ENCODE results near the gene VPS37C.

VPS37C gene

DNA sequence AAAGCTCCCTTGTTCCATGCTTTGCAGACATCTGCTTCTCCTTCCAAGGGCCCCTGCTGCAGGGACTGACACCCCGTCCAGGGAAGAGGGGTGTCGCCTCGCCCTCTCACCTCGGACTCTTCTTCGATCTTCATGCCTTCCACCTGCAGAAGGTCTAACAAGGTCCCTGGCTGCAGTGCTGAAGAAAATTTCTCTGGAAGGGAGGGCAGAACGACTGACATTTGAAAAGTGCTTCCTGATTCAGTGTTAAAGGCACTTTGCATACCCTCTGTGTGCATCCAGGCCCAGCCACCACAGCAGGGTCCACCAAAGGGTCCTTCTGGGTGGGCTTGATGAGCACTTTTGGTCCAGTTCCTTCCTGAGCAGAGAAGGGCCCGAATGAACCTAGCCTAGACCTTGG lies 28.1 kb downstream of the VPS37C start:
- no peak for DNase-seq (ENCODE audit: low read depth, low spot score)

GRCh38 chr11:61132646-61133045 lies 28.6 kb downstream of the VPS37C start:
- DNase-seq (ENCODE audit: low read depth, low spot score) = no peak

DNA sequence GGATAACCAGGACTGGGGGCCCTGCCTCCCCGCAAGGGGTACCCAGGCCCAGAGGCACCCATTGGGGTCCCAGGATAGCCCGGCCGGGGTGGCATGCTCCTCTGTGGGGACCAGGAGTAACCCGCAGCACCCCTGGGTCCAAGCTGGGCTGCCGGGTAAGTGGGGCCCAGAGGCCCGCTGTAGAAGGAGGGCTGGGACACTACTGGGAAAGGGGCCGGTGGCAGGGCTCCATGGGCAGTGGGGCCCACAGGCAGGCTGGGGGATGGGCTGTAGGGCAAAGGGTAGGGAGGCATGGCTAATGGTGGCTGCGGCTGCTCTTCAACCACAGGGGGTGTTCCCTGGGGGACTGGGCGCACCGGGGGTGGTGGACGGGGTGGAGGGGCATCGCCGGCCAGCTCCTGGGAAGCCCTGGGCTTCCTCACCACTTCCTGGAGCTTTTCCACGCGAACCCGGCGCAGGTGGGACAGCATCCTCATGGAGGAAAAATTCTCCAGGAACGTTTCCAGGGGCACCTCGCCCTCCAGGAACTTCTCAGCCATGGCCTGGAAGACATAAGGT lies 29.1 kb downstream of the VPS37C start:
- no peak for DNase-seq (ENCODE audit: low read depth, low spot score)

DNA sequence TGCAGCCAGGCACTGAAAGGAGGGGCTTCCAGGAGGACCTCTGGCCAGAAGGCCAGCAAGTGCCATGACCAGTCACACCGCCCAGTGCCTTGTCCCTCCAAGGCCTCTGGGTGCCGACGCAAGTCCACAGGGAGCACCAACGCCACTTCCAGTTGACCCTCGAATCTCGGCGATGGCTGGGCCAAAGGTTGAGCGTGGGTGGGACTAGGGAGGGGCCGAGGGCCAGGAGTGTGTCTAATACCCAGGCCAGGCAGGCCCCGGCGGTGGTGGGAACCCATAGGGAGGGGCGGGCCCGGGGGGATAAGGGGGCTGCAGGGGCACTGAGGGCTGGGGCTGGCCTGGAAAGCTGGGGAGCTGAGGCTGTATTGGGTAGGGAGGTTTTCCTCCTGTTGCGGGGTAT lies 29.6 kb downstream of the VPS37C start:
- DNase-seq (ENCODE audit: low read depth, low spot score) = no peak

DNA sequence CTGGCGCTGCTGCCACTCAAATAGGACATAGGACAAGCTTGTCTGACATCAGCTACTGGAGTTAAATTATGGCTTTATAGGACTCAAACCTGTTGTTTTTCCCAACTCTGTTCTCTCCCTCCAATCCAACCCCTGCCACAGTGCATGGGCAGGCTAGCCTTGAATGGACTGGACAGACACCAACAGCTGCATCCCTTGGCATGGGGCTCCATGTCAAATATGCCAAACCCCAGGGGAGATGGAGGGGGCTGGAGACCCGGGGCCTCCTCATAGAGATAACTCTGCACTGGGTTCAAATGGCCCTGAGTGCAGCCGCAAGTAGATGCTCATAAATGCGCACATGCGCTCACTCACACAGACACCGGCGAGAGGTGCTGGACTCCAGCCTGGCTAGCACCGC lies 30.0 kb downstream of the VPS37C start:
- DNase-seq (ENCODE audit: low read depth, low spot score) = no peak

- DNase-seq (ENCODE audit: low read depth, low spot score) = peak; percentile 96
These were observed 31.3 kb downstream of the VPS37C start for GRCh38 chr11:61129639-61130523.

DNA sequence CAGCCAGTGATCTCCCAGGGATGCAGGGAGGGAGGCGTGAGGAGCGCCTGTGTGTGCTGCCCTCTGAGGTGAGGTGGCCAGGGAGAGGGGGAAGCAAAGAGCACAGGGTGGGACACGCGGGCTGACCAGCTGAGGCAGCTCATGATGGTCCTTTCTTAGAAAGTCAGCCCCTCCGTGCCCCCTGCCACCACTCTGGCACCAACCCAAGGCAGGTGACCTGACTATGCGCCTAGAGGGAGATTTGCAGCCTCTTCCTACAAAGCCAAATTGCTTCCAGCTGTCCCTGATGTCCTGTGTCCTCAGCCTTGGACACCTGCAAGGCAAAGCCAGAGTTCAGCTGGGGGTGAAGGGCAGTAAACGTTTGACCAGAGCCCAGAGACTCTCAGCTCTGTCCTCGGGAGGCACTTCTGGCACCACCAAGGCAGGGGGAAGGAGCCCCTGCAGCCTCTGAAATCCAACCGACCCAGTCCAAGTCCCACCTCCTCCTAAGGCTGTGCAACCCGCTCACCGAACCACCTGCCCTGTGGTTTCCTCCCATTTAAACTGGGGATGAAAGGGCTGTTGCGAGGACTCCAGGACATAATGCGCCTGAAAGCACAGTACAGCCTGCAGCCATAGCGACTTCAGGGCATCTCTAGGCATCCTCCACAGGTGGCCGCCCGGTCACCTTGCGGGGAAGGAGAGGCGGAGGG lies 32.1 kb downstream of the VPS37C start:
- no peak for DNase-seq (ENCODE audit: low read depth, low spot score)

- DNase-seq (ENCODE audit: low read depth, low spot score) = no peak
These were observed 33.2 kb downstream of the VPS37C start for GRCh38 chr11:61127991-61128390.

GRCh38 chr11:61126256-61126655 lies 35.0 kb downstream of the VPS37C start:
- peak; percentile 37 for DNase-seq (ENCODE audit: low read depth, low spot score)

DNA sequence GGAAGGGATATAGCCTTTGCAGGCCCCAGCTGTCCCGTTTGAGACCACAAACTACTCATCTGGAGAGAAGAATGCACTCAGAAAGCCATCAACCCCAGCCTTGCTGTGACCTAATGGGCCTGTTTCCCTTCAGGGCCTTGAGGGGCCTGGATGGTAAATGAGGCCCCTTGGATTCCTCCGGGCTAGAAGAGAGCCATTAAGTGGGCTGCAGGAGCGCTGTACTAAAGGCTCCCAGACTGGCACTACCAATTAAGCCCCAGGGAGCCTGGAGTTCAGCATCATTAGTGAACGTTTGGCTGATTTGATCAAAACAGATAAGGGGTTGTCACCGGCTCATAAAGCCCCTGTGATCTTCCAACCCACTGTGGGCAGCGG lies 35.9 kb downstream of the VPS37C start:
- DNase-seq (ENCODE audit: low read depth, low spot score) = no peak

GRCh38 chr11:61124574-61125309 lies 36.5 kb downstream of the VPS37C start:
- DNase-seq (ENCODE audit: low read depth, low spot score) = no peak

DNA sequence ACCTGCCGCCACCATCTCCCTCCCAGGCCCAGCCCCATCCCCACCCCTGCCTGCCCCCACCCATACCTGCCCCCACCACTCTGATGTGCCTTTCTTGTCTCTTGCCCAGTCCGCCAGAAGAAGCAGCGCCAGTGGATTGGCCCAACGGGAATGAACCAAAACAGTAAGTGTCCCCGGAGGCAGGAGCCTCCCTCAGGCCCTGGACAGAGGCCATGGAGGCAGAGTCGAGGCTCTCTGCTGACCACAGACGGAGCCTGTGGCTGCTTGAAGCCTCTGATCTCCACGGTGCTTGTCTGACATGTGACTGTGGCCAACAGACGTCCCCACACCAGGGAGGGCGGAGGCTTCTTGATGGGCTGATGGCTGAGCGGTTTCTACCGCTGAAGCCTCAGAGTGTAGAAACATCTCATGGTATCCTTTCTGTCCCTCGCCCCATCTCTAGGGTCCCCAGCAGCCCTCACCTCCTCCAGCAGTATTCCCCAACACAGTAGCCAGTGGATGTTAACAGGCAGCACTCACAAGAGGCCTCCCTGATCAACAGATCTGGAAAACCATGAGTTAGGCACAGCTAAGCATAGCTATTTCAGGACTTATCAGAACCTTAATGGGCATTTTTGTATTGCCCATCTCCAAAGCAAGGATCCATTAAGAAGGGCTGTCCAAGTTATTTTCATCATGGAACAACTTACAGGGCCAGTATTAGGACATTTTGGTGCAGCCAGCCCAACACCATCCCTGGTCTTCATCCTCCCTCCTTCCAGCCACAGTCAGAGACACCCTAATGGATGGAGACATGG lies 37.3 kb downstream of the VPS37C start:
- DNase-seq (ENCODE audit: low read depth, low spot score) = no peak

- no peak for DNase-seq (ENCODE audit: low read depth, low spot score)
These were observed 38.5 kb downstream of the VPS37C start for GRCh38 chr11:61122761-61123160.

DNA sequence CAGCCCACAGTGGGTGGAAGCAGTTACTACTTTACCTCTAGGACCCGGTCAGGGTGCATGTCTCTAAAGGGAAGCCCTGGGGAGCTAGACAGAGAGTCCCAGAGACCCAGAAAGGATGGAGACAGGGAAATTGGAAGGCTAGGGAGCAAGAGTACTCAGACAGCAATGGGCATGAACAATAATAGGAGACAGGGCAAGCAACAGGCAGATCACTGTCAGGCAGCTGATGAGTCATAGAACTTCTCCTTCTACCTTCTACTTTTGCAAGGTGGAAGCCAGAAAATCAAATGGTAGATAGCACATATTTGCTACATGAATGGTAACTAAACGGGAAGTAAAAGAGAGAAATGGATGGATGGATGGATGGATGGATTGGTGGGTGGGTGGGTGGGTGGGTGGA lies 39.3 kb downstream of the VPS37C start:
- DNase-seq (ENCODE audit: low read depth, low spot score) = no peak

DNA sequence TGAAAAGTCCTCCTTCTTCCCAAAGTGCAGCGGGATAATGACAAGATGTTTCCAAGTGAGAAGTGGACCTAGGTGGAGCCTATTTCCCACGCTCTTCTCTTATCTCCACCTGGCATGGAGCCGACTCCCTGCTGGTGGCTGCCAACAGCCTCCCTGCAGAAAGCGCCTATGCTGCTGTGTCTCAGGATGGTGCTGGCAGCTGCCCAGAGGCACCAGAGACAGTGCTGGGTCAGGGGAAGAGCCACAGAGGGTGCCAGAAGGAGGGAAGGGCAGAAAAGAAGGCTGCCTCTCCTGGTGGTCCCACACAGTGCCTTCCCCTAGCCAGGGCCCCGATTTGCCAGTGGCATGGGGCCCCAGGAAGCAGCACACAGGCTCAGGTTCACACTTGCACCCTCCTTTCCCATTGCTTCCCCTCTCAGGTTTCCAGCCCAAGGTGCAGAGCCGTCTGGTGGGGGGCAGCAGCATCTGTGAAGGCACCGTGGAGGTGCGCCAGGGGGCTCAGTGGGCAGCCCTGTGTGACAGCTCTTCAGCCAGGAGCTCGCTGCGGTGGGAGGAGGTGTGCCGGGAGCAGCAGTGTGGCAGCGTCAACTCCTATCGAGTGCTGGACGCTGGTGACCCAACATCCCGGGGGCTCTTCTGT lies 39.9 kb downstream of the VPS37C start:
- peak; percentile 20 for DNase-seq (ENCODE audit: low read depth, low spot score)

DNA sequence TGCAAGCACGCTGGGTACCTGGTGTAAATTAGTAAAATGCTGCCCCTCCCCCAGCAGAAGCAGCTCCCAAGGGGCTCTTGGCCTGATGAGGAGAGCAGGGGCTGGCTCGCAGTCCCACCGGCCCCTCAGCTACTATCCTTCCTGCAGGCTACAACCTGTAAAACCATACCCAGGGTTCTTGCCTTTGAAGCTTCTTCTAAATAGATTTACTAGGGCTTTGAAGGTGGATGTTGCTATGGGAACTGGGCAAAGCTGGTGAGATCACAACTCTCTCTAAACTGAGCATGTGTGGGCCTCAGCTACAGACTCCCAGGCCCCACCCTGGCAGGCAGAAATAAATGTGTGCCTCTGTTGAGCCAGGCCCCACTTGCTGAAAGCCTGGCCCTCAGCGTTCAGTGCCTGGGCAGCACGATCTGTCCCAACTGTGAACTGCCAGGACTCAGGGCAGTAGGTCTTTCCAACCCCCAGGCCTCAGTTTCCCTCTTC lies 40.5 kb downstream of the VPS37C start:
- peak; percentile 60 for DNase-seq (ENCODE audit: low read depth, low spot score)

GRCh38 chr11:61120099-61120705 lies 41.0 kb downstream of the VPS37C start:
- no peak for DNase-seq (ENCODE audit: low read depth, low spot score)

GRCh38 chr11:61119571-61119970 lies 41.7 kb downstream of the VPS37C start:
- DNase-seq (ENCODE audit: low read depth, low spot score) = no peak

DNA sequence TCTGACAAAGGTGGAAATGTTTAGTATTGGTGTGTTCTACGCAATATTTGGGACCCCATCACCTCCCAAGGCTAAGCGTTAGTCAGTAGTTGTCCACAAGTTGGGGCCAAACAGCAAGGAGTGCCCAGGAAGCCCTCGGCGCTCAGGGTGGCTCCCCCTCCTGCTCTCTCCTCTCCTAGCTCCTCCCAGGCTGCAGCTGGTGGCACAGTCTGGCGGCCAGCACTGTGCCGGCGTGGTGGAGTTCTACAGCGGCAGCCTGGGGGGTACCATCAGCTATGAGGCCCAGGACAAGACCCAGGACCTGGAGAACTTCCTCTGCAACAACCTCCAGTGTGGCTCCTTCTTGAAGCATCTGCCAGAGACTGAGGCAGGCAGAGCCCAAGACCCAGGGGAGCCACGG lies 42.2 kb downstream of the VPS37C start:
- no peak for DNase-seq (ENCODE audit: low read depth, low spot score)

GRCh38 chr11:61118406-61118805 lies 42.8 kb downstream of the VPS37C start:
- DNase-seq (ENCODE audit: low read depth, low spot score) = no peak

All from astrocyte of the hippocampus (primary cell).